ENCODE data around the gene WNT6. TPM values are rescaled to one million over a fixed set of nuclear protein-coding genes. Genes with fewer than 3 reads are reported as not detected.

Gene WNT6
- total RNA-seq, 1 donor from 2014 or later, result 2.6 TPM

GRCh38 chr2:218920504-218920903 is 60.9 kb downstream of the WNT6 start:
- Histone ChIP-seq H3K4me2 (ENCODE audit: low read length) (no peak overlapping the region), H2AFZ (ENCODE audit: low read depth, low read length) (no peak overlapping the region), H3K4me1 (ENCODE audit: insufficient read depth, low read length) (no peaks in the 10 kb centered on the region), H3K79me2 (ENCODE audit: insufficient read depth, low read length) (no peaks in the 10 kb centered on the region), H3K9ac (ENCODE audit: low read length) (no peak overlapping the region), H3K27me3 (ENCODE audit: insufficient read depth, low read length) (peaks cover 16% of the 10 kb centered on the region), H3K4me3 (ENCODE audit: insufficient read depth, low read depth, low read length) (no peak overlapping the region), H3K9me3 (ENCODE audit: insufficient read depth, low read depth, low read length) (no peaks in the 10 kb centered on the region), H3K36me3 (ENCODE audit: insufficient read depth, low read length) (no peaks in the 10 kb centered on the region), H3K27ac (ENCODE audit: low read depth, low read length) (no peak overlapping the region), H4K20me1 (ENCODE audit: insufficient read depth, low read length) (no peaks in the 10 kb centered on the region)
- H3K27ac Mint-ChIP-seq (ENCODE audit: unreplicated experiment), result no peak overlapping the region
- no peak overlapping the region for H3K4me3 Mint-ChIP-seq (ENCODE audit: unreplicated experiment)
- H3K36me3 Mint-ChIP-seq (ENCODE audit: low read depth, unreplicated experiment), result no peaks in the 10 kb centered on the region
- H3K4me1 Mint-ChIP-seq (ENCODE audit: low read depth, unreplicated experiment), result no peaks in the 10 kb centered on the region
- FAIRE-seq (no peak), DNase-seq (ENCODE audit: low read depth) (no peak)
- peaks cover 29% of the 10 kb centered on the region for H3K27me3 Mint-ChIP-seq (ENCODE audit: low read depth, unreplicated experiment)
- H3K9me3 Mint-ChIP-seq (ENCODE audit: unreplicated experiment), result peaks cover 9% of the 10 kb centered on the region
- no peak for TF ChIP-seq CTCF (IDR thresholded peaks at IDR 0.05; ENCODE audit: insufficient read depth, low read depth, low read length)
- no peak for TF ChIP-seq EZH2 (IDR thresholded peaks at IDR 0.05; ENCODE audit: insufficient read depth, low read length)

Small RNA genes lying within 50 kb of the gene (microRNA-seq; reads per million reads assigned to microRNA genes)
- gene MIR9500, result not detected

Other genes starting within 250 kb of the WNT6 start
- 19.9 and 28.0 TPM in 2 replicates for gene ZNF142, start 200.2 kb upstream of the WNT6 start, total RNA-seq
- gene BCS1L, start 200.1 kb upstream of the WNT6 start, total RNA-seq, result 27.5 and 28.4 TPM in 2 replicates
- gene RNF25, start 187.8 kb upstream of the WNT6 start, total RNA-seq, result 44.7 and 47.3 TPM in 2 replicates
- 42.6 and 46.0 TPM in 2 replicates for gene STK36, start 187.7 kb upstream of the WNT6 start, total RNA-seq
- gene TTLL4, start 149.0 kb upstream of the WNT6 start, total RNA-seq, result 27.4 and 33.8 TPM in 2 replicates
- 3.9 and 4.3 TPM in 2 replicates for gene CYP27A1, start 77.7 kb upstream of the WNT6 start, total RNA-seq
- gene PRKAG3, start 28.0 kb upstream of the WNT6 start, total RNA-seq, result not detected in 2 replicates
- 0.91 and 2.5 TPM in 2 replicates for gene WNT10A, start 21.0 kb downstream of the WNT6 start, total RNA-seq
- gene CDK5R2, start 99.9 kb downstream of the WNT6 start, total RNA-seq, result 0.75 and 1.1 TPM in 2 replicates
- gene FEV, start 125.4 kb downstream of the WNT6 start, total RNA-seq, result not detected in 2 replicates
- not detected in 2 replicates for gene CRYBA2, start 133.6 kb downstream of the WNT6 start, total RNA-seq
- gene CFAP65, start 181.7 kb downstream of the WNT6 start, total RNA-seq, result 0.22 and 0.27 TPM in 2 replicates
- not detected in 2 replicates for gene IHH, start 201.1 kb downstream of the WNT6 start, total RNA-seq